Measurements from ENCODE around the gene DPCD.
A peak's percentile ranks its signal among the peaks of the same experiment; 100 is the strongest.
"Not testable (repeated sequence)": the region's sequence is repeated elsewhere in the genome, so short reads cannot be mapped to it uniquely, and the experiment has no call there.

DPCD gene

DNA sequence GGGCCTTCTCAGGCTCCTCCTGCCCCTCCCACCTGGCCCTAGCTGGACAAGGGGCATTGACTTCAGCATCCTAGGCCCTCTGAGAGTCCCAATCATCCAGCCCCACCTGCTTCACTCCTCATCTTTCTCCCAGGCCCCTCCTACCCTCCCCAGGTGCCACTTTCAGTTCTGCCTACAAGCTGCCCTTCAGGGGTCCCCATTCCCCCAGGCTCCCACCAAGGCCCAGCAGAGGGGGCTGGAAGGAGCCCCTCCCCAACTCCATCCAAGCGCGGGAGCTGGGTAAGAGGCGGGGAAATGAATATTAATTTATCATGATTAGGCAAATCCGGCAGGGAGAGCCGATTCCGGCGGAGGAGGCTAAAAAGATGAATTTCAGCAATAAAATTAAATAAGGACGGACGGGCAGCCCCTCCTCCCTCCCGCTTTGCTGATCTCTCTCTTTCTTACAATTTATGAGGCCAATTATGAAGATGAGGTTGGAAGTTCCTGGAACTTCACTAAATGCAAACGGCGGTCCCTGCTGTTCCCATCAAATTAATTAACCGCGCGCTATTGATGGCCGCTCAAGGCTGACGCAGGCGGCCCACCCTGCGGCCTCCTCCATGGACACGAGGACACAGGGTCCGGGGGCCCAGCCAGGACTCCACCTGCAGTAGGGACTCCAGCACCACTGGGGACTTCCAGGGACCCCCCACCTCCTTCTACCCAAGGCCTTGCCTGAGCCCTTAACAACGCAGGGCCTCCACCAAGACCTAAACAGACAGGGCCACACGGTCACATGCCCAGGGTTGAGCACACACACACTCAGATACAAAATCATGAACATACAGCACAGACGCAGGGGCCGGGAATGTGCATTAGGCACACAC, 14.0 kb upstream of the DPCD start:
- H3K27me3 Mint-ChIP-seq = peaks cover 8% of the 10 kb centered on the region
- H3K9me3 Mint-ChIP-seq = no peaks in the 10 kb centered on the region
- no peak overlapping the region for H3K4me3 Mint-ChIP-seq
- peaks cover 7% of the 10 kb centered on the region for H3K4me1 Mint-ChIP-seq (ENCODE audit: low read depth)
- H3K27ac Mint-ChIP-seq = no peak overlapping the region
- H3K36me3 Mint-ChIP-seq (ENCODE audit: low read depth) = peaks cover 6% of the 10 kb centered on the region

DNA sequence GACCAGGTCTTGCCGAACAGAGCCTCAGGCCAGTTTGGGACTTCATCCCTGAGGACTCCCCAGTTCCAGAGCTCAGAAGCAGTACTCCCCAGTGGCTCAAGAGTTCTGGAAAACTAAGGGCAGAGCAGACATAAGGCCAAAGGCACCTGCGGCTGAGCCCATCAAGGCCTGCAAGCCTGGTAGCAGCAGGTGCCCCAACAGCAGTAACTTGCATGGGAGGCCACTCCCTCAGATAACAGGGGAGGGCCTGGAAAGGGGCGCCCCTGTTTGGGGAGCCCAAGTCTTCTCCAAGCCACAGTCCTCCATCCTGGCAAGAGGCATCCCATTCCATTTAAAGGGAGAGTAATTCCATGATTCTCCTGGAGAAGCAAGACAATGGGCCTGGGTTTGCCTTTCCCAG, 13.0 kb upstream of the DPCD start:
- Mint-ChIP-seq H3K27ac (no peak overlapping the region), H3K4me1 (ENCODE audit: low read depth) (peaks cover 3% of the 10 kb centered on the region), H3K27me3 (no peaks in the 10 kb centered on the region)

DNA sequence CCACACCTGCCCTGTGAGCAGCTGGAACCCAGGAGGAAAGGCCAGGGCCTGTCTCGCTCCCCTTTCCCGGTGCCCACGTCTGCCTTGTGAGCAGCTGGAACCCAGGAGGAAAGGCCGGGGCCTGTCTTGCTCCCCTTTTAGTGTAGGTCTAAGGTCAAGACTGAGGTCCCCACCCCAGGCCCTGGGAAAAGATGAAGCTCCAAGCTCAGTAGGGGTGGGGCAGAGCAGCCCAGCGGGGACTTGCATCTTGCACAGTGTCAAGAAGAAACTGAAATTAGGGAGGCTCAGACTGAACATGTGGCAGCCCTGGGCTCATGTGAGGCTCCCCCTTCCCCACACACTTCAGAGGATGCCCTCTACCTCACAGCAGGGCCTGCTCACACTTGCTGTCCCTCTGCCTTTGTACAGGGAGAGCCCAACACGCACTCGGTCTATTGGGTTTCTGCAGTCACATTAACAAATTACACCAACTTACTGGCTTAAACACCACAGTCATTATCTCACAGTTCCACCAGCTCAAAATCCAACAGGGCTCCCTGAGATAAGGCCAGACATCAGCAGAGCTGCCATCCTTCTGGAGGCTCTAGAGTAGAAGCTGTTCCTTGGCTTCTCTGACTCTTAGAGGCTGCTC, 12.4 kb upstream of the DPCD start:
- Mint-ChIP-seq H3K4me3 (no peak overlapping the region), H3K27ac (no peak overlapping the region), H3K27me3 (no peaks in the 10 kb centered on the region), H3K36me3 (ENCODE audit: low read depth) (peaks cover 6% of the 10 kb centered on the region), H3K9me3 (no peaks in the 10 kb centered on the region), H3K4me1 (ENCODE audit: low read depth) (peaks cover under 1% of the 10 kb centered on the region)

More for the DNA sequence above, 13.0 kb upstream of the DPCD start:
- Mint-ChIP-seq H3K4me3 (no peak overlapping the region), H3K9me3 (no peaks in the 10 kb centered on the region), H3K36me3 (ENCODE audit: low read depth) (peaks cover 6% of the 10 kb centered on the region)

DNA sequence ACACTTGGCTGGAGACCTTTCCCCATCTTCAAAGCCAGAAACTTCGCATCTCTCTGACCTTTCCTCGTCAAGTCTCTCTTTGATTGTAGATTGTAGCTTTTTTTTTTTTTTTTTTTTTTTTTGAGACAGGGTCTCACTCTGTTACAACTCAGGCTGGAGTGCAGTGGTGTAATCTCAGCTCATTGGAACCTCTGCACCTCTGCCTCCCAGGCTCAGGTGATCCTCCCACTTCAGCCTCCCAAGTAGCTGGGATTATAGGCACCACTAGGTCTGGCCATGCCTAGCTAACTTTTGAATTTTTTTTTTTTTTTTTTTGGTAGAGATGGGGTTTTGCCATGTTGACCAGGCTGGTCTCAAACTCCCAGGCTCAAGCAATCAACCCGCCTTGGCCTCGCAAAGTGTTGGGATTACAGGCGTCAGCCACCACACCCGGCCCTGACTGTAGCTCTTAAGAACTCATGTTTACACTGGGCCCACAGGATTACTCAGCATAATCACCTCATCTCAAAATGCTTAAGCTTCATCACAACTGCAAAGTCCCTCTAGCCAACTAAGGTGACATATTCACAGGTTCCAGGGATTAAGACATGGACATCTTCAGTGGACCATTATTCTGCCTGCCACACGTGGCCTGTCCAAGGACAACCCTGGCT, 11.8 kb upstream of the DPCD start:
- H3K36me3 Mint-ChIP-seq (ENCODE audit: low read depth) = peaks cover 6% of the 10 kb centered on the region
- no peaks in the 10 kb centered on the region for H3K27me3 Mint-ChIP-seq
- no peak overlapping the region for H3K27ac Mint-ChIP-seq
- no peaks in the 10 kb centered on the region for H3K9me3 Mint-ChIP-seq
- no peaks in the 10 kb centered on the region for H3K4me1 Mint-ChIP-seq (ENCODE audit: low read depth)
- no peak overlapping the region for H3K4me3 Mint-ChIP-seq

DNA sequence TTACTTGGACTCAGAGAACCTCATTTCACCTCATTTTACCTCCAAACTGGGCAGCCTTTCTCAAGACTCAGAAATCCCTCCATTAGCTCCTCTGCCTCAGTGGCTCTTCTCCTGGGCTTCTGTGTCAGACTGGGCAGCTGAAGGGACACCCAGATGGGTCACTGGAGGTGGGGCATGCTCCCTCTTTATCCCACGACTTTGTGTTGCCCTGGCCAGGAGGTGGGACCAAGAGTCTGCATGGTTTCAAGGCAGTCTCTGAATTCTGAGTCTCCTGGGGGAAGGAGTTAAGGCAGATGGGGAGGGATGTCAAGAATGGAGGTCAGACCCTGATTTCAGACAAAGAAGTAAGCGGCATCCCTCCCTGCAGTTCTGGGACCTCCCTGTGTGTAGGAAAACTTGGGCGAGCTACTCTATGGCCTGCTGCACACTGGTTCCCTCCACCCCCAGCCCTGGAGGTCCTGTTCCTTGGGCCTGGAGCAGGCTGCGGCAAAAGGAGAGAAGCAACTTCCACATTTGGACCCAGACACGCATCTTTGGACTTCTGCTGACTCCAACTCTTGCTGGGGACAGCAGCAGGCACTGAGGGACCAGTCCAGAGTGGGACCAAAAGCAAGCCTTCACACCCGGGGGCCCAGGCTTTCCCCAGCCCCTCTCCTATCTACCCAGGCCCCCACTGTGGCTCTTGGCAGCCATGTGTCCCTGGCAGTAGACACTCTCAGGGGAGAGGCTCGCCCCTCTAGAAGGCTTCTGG, 10.8 kb upstream of the DPCD start:
- no peaks in the 10 kb centered on the region for H3K9me3 Mint-ChIP-seq
- no peak overlapping the region for H3K27ac Mint-ChIP-seq
- H3K4me3 Mint-ChIP-seq = no peak overlapping the region
- peaks cover 6% of the 10 kb centered on the region for H3K36me3 Mint-ChIP-seq (ENCODE audit: low read depth)
- H3K4me1 Mint-ChIP-seq (ENCODE audit: low read depth) = no peaks in the 10 kb centered on the region
- H3K27me3 Mint-ChIP-seq = no peaks in the 10 kb centered on the region

DNA sequence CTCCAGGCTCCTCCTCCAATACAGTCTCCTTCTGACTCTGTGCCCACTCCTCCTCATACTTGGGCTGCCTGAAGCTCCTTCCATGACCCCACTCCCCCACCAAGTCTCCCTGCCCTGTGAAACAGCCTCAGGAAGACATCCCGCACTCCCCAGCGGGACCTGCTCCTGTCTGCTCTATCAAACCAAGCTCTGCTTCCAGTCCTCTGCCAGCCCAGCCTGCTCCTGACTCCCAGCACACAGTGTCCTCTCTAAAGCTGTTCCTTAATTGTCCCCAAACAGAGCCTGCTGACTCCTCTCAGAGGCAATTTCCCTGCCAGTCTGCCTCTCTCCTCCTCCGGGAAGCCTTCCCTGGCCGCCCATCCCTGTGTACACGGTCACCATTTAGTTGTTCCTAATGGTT, 9.9 kb upstream of the DPCD start:
- Mint-ChIP-seq H3K4me3 (no peak overlapping the region), H3K4me1 (ENCODE audit: low read depth) (no peaks in the 10 kb centered on the region), H3K27ac (no peak overlapping the region), H3K27me3 (no peaks in the 10 kb centered on the region), H3K36me3 (ENCODE audit: low read depth) (peaks cover 6% of the 10 kb centered on the region), H3K9me3 (no peaks in the 10 kb centered on the region)

DNA sequence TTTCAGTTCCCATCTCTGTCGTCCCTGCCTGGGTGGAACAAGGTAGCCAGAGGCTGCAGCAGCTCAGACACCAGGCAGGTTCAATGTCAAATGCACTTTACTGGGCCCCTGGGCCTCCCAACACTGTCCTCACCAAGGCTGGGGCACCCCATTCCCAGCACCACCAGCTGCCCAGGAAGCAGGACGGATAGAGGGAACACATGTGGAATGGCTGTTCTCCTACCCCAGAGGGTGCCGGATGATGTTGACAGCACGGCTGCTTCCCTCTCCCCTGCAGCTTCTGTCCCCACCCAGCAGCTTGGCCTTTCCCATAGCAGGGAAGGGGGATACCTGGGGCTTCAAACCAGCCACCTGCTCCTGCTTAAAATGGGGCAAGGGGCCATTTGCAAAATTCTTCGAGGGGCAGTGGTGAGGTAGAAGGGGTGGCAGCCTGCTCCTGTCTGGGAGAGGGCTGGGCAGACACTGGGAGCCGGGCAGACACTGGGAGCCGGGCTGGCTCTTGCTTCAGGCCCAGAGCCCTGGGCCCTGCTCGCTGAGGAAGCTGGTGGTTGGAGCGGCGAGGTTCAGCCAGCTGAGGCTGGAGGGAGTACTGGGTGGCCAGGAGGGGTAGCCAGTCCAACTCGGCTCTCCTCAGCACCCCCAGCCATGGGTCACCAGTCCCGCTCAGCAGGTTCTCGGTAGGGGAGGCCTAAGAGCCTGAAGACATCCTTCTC, 9.2 kb upstream of the DPCD start:
- Mint-ChIP-seq H3K9me3 (no peaks in the 10 kb centered on the region), H3K4me1 (ENCODE audit: low read depth) (no peaks in the 10 kb centered on the region), H3K27ac (no peak overlapping the region), H3K27me3 (no peaks in the 10 kb centered on the region), H3K36me3 (ENCODE audit: low read depth) (peaks cover 11% of the 10 kb centered on the region), H3K4me3 (no peak overlapping the region)

DNA sequence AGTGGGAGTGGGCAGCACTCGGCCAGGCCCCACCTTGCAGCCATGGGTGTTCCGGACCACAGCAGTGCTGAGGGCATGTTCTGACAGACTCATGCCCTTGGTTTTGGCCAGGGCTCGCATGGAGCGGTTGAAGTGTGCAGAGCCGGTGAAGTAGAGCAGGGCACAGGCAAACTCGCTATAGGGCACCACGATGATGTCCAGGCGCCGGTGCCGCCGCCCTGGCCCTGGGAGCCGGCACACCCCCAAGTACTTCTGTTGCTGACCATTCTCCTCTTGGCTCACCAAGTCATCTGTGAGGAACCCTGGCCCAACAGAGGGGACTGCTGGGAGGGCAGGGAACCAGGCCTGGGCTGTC, 8.6 kb upstream of the DPCD start:
- no peaks in the 10 kb centered on the region for H3K4me1 Mint-ChIP-seq (ENCODE audit: low read depth)
- no peaks in the 10 kb centered on the region for H3K27me3 Mint-ChIP-seq
- no peaks in the 10 kb centered on the region for H3K9me3 Mint-ChIP-seq
- no peak overlapping the region for H3K27ac Mint-ChIP-seq
- peaks cover 16% of the 10 kb centered on the region for H3K36me3 Mint-ChIP-seq (ENCODE audit: low read depth)
- H3K4me3 Mint-ChIP-seq = no peak overlapping the region

DNA sequence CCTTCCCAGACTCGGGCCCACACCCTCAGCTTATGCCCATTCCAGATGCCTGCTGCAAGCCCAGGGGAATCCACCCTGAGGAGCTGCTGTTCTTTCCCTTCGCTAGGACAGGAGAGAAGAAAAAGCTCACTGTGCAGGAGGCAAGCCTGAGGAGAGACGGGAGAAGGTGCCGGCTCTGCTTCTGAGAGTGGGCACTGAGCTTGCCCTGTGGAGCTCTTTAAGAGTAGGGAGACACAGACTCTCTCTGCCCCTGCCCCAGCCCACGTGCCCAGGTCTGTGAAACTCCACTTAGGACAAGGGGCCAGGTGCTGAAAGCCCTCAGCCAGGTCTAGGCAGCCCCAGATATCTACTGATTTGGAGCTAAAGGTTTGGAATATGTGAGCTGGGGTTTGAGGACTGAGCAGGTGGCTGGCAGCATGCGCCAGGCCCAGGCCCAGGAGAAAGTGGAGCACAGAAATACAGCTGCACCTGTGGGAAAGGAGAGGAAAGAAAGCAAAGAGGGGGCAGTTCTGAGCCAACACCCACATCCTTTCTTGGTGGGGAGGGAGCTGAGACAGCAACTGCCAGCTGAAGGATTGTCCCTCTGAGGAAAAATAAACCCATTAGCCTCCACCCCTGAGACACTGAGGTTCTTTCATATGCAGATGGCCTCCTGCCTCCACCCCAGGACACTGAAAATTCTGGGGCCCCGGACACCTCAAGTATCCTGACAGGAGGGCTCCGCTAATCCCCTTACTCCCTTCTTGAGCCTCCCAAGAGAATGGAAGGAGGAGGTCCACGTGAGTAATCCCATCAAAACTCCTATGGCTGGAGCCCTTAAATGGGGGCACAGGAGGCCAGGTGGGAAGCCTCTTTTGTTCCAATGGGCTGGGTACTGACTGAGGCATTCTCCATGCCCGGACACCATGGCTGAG, 7.4 kb upstream of the DPCD start:
- no peak overlapping the region for H3K4me3 Mint-ChIP-seq
- no peak overlapping the region for H3K27ac Mint-ChIP-seq
- no peaks in the 10 kb centered on the region for H3K9me3 Mint-ChIP-seq
- H3K27me3 Mint-ChIP-seq = no peaks in the 10 kb centered on the region
- peaks cover 18% of the 10 kb centered on the region for H3K36me3 Mint-ChIP-seq (ENCODE audit: low read depth)
- H3K4me1 Mint-ChIP-seq (ENCODE audit: low read depth) = no peaks in the 10 kb centered on the region

DNA sequence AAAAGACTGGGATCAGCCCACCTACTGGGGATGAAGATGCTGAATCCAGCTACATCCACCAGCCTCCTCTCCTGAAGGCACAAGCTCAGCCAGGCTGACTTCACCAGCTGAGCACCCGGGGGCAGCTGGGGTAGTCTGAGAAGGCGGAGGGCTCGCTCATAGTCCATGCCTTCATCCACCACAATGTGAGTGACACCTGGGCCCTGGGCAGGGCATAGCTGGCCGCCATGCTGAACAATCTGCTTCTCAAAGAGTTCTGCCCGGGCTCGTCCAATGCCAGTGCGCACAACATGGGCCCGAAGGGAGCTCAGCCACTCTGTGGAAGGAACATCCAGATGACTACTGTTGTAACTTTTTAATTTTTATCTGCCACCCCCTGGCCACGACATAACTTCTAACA, 2.3 kb upstream of the DPCD start:
- Mint-ChIP-seq H3K27ac (no peak overlapping the region), H3K4me3 (no peak overlapping the region), H3K36me3 (ENCODE audit: low read depth) (peaks cover 12% of the 10 kb centered on the region)

DNA sequence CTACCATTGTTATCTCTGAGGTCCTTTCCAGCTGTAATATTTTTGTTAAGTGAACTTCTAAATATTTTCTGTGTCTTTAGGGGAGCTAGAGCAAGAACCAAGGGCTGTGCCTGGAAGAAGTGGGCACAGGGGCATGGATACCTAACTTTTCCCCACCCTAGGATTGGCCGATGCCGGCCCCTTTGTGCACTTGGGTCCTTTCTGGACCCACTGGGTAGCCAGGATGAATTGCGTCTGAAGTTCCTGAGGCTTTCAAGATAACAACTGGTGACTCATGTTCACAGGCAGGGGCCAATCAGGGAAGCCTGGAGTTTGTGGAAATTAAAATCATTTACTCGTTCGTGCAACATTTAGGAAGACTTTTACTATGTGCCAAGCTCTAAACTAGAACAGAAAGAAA, 758 bp downstream of the DPCD start:
- Mint-ChIP-seq H3K27me3 (no peaks in the 10 kb centered on the region), H3K36me3 (ENCODE audit: low read depth) (peaks cover 8% of the 10 kb centered on the region), H3K4me3 (peak overlapping the region; percentile 92), H3K9me3 (no peaks in the 10 kb centered on the region), H3K27ac (peak overlapping the region; percentile 70), H3K4me1 (ENCODE audit: low read depth) (peaks cover 16% of the 10 kb centered on the region)

More for the DNA sequence above, 2.3 kb upstream of the DPCD start:
- no peaks in the 10 kb centered on the region for H3K27me3 Mint-ChIP-seq
- H3K9me3 Mint-ChIP-seq = no peaks in the 10 kb centered on the region
- peaks cover 16% of the 10 kb centered on the region for H3K4me1 Mint-ChIP-seq (ENCODE audit: low read depth)

DNA sequence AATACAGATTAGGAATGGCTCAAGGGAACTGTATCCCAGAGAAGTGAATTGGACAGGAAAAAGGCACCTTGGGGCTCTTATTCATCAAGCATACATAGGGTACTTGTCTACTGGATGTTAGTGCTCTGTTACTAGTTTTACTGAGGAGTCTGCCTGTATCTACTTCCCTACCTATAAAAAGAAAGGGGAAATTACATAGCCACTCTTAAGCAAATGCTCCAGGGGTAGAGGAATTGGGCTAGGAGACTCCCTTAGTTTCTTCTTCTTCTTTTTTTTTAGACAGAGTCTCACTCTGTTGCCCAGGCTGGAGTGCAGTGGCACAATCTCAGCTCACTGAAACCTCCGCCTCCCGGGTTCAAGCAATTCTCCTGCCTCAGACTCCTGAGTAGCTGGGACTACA, 5.2 kb downstream of the DPCD start:
- H3K4me1 Mint-ChIP-seq (ENCODE audit: low read depth); H3K27me3 Mint-ChIP-seq; H3K4me3 Mint-ChIP-seq; H3K27ac Mint-ChIP-seq; H3K36me3 Mint-ChIP-seq (ENCODE audit: low read depth); H3K9me3 Mint-ChIP-seq: not testable (repeated sequence)

DNA sequence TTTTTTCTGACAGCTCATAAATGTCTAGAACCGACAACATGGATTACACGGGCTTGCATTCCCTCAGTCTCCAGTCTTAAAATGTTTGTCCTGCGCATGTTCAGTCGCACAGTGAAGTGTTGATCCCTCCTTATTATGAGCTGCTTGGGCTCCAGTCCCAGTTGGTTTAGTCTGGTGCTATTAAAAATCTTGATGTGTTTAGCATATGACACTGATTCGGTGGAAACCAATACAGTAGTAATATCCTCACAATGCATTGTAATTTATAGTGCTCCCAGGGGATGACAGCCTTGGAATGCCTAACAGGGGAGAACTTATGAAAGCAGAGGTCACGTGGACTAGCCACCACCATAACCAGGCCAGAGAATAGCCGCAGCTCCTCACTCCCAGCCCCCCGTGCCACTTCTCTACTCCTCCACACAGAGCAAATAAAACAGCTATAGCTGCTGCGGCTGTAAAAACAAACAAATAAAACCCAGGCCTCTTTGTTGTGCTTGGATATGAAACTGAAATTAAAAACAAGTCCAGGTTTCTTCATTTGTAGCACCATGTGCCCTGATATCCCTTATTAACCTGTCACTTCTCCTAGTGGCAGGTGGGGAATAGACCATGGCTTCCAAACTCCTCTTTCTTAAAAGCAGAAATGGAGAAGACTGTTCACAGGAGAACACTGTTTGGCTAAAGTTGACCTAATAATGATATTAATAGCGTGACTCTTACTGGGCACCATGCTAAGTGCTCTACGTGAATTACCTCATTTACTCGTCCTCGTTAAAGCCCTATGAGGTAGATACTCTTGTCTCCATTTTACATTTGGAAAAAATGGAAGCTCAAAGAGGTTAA, 7.7 kb downstream of the DPCD start:
- no peaks in the 10 kb centered on the region for H3K36me3 Mint-ChIP-seq (ENCODE audit: low read depth)

More for the DNA sequence above, 7.7 kb downstream of the DPCD start:
- no peak overlapping the region for H3K4me3 Mint-ChIP-seq
- no peaks in the 10 kb centered on the region for H3K9me3 Mint-ChIP-seq
- H3K4me1 Mint-ChIP-seq (ENCODE audit: low read depth) = no peaks in the 10 kb centered on the region
- H3K27ac Mint-ChIP-seq = no peak overlapping the region
- H3K27me3 Mint-ChIP-seq = no peaks in the 10 kb centered on the region

Data from stimulated activated naive CD8-positive, alpha-beta T cell treated with anti-CD3 and anti-CD28 coated beads, Interleukin-15, Interleukin-2, amounts not matched to agents 100 ng/mL and 50 ng/mL, for 24 hours (primary cell).